CD14-positive monocyte (primary cell): ENCODE results near the gene C19orf38. TPM values are rescaled to one million over a fixed set of nuclear protein-coding genes. Genes with fewer than 3 reads are reported as not detected.

Experiments used
- DNase-seq, 3 donors: peaks; one replicate each; pipeline ENCODE4 v3.0.0-alpha.2; 2011 to 2022
- H2AFZ ChIP-seq: 2 replicates; pipeline ENCODE4 v1.6.0; 2012; ENCODE audit warnings: mild to moderate bottlenecking, low read depth, low read length, inconsistent platforms; ENCODE audit not compliant: insufficient read depth, poor library complexity, severe bottlenecking
- H3K27ac ChIP-seq, 2 donors: 1 replicate in 1 of 2; 2 replicates in 1 of 2; pipeline ENCODE4 v1.5.1; 2012 to 2013; ENCODE audit warnings: low read length in 2 of 2, control low read depth in 1 of 2, inconsistent platforms in 1 of 2, low read depth in 1 of 2, mild to moderate bottlenecking in 1 of 2
- H3K27me3 ChIP-seq, 2 donors: one replicate each; pipeline versions ENCODE4 v1.6.0 to v1.6.1; 2011 to 2013; ENCODE audit warnings: low read length in 2 of 2; ENCODE audit not compliant: control insufficient read depth in 2 of 2, insufficient read depth in 2 of 2
- H3K36me3 ChIP-seq, 2 donors: replicated peaks in 1 of 2; 1 replicate in 1 of 2; 2 replicates in 1 of 2; pipeline versions ENCODE4 v1.5.1 to v1.6.1; 2012 to 2013; ENCODE audit warnings: low read length in 2 of 2, control low read depth in 1 of 2, inconsistent platforms in 1 of 2, mild to moderate bottlenecking in 1 of 2; ENCODE audit not compliant: insufficient read depth in 2 of 2, control insufficient read depth in 1 of 2
- H3K4me1 ChIP-seq, 2 donors: 1 replicate in 1 of 2; 2 replicates in 1 of 2; pipeline versions ENCODE4 v1.5.1 to v1.6.1; 2012 to 2013; ENCODE audit warnings: low read length in 2 of 2, control low read depth in 1 of 2, inconsistent platforms in 1 of 2, mild to moderate bottlenecking in 1 of 2, moderate library complexity in 1 of 2; ENCODE audit not compliant: insufficient read depth in 2 of 2, control insufficient read depth in 1 of 2
- H3K4me2 ChIP-seq: replicated peaks from 2 replicates; pipeline ENCODE3; 2012; ENCODE audit warnings: low read length, moderate library complexity, mild to moderate bottlenecking; ENCODE audit not compliant: poor library complexity, severe bottlenecking; ENCODE audit errors: extremely low read depth
- H3K4me3 ChIP-seq, 3 experiments: fragments of 200-600 bp in 1 of 3; sonication (generic) in 1 of 3; replicated peaks in 1 of 3; 1 replicate in 2 of 3; 2 replicates in 1 of 3; pipeline ENCODE4 v1.5.1; 2011 to 2013; ENCODE audit warnings: low read length in 3 of 3, mild to moderate bottlenecking in 3 of 3, control low read depth in 2 of 3, low read depth in 2 of 3, inconsistent platforms in 1 of 3, moderate library complexity in 1 of 3
- H3K79me2 ChIP-seq: 2 replicates; pipeline ENCODE4 v1.6.0; 2012; ENCODE audit warnings: mild to moderate bottlenecking, control low read depth, inconsistent platforms, low read length, moderate library complexity; ENCODE audit not compliant: insufficient read depth
- H3K9ac ChIP-seq: 2 replicates; pipeline ENCODE4 v1.6.0; 2017; ENCODE audit warnings: low read length, mild to moderate bottlenecking; ENCODE audit not compliant: insufficient read depth, poor library complexity, severe bottlenecking
- H3K9me3 ChIP-seq, 2 donors: replicated peaks in 1 of 2; 1 replicate in 1 of 2; 2 replicates in 1 of 2; pipeline versions ENCODE4 v1.5.1 to v1.6.1; 2012 to 2013; ENCODE audit warnings: low read length in 2 of 2, control low read depth in 1 of 2; ENCODE audit not compliant: control insufficient read depth in 1 of 2, insufficient read depth in 1 of 2
- H4K20me1 ChIP-seq: 2 replicates; pipeline ENCODE4 v1.6.0; 2012; ENCODE audit warnings: mild to moderate bottlenecking, low read length, control low read depth, moderate library complexity; ENCODE audit not compliant: insufficient read depth
- H3K27ac Mint-ChIP-seq, 7 donors: one replicate each; pipeline ENCODE4 v1.8.0; 2020; ENCODE audit warnings: mild to moderate bottlenecking in 7 of 7, mixed read lengths in 7 of 7, moderate library complexity in 6 of 7, inconsistent platforms in 2 of 7
- H3K27me3 Mint-ChIP-seq, 3 donors: one replicate each; pipeline ENCODE4 v1.8.0; 2021 to 2022; ENCODE audit warnings: low read depth in 3 of 3, mild to moderate bottlenecking in 3 of 3, mixed read lengths in 3 of 3, moderate library complexity in 3 of 3, inconsistent platforms in 1 of 3
- H3K36me3 Mint-ChIP-seq, 2 donors: one replicate each; pipeline ENCODE4 v1.8.0; 2020; ENCODE audit warnings: mixed read lengths in 2 of 2, inconsistent platforms in 1 of 2, mild to moderate bottlenecking in 1 of 2
- H3K4me1 Mint-ChIP-seq: one replicate; pipeline ENCODE4 v1.8.0; 2020; ENCODE audit warnings: mild to moderate bottlenecking, mixed read lengths
- H3K4me3 Mint-ChIP-seq, 2 donors: one replicate each; pipeline ENCODE4 v1.8.0; 2020; ENCODE audit warnings: mild to moderate bottlenecking in 2 of 2, mixed read lengths in 2 of 2, moderate library complexity in 1 of 2
- H3K9me3 Mint-ChIP-seq, 7 donors: one replicate each; pipeline ENCODE4 v1.8.0; 2020 to 2022; ENCODE audit warnings: mixed read lengths in 7 of 7, mild to moderate bottlenecking in 6 of 7, moderate library complexity in 6 of 7, inconsistent platforms in 2 of 7
- WGBS: methylation state at CpG from one replicate; pipeline ENCODE4 v1.1.5; 2013; ENCODE audit warnings: missing lambda C conversion rate; ENCODE audit not compliant: insufficient coverage; 5-methylcytosine and 5-hydroxymethylcytosine counted together
- intact Hi-C, 2 donors: fragments of 100-400 bp; cut with micrococcal nuclease; formaldehyde crosslinking; loops; one replicate each; pipeline versions ENCODE4 v1.15.0 to v1.15.1; 2023
- polyA plus RNA-seq, 3 donors: library from polyadenylated mRNA; depleted of rRNA in 1 of 3; unstranded in 2 of 3; stranded (reverse) in 1 of 3; fragments of 300-500 nt in 2 of 3; fragments of >200 nt in 1 of 3; fragmentation: Illumina TruSeq in 2 of 3; gene quantifications; 1 replicate in 2 of 3; 2 replicates in 1 of 3; pipeline ENCODE4 v1.2.3, GENCODE V29; 2012 to 2021
- small RNA-seq: library from RNA; depleted of rRNA; stranded (forward); fragments of <200 nt; gene quantifications from one replicate; pipeline ENCODE3, GENCODE V24; 2012; ENCODE audit warnings: low read depth; ENCODE audit not compliant: insufficient read length
- TF ChIP-seq, protein P1 (sequence below): fragments of 200-600 bp; IDR thresholded peaks from one replicate; pipeline ENCODE4 v1.8.0; 2022; ENCODE audit warnings: antibody characterized with exemption, mild to moderate bottlenecking

Gene C19orf38
- polyA plus RNA-seq, 3 donors, result 134 to 174 (median 149) TPM

GRCh38 chr19:10916602-10917001, 68.4 kb downstream of the C19orf38 start:
- WGBS, result 94% methylated on average over 4 of the region's 6 CpGs
- intact Hi-C loops, result no loop called here
- H3K9ac ChIP-seq, result no peak overlapping the region
- H3K4me2 ChIP-seq, result no peak overlapping the region
- H3K9me3 ChIP-seq, result no peaks in the 10 kb centered on the region
- Mint-ChIP-seq H3K36me3 (peaks cover 42 to 77% of the 10 kb centered on the region in 2 donors), H3K9me3 (peaks cover 0 to 2% (median 0%) of the 10 kb centered on the region in 7 donors), H3K27ac (no peak overlapping the region), H3K27me3 (peaks cover 0 to 3% (median 0%) of the 10 kb centered on the region in 3 donors), H3K4me3 (no peak overlapping the region), H3K4me1 (no peaks in the 10 kb centered on the region)
- no peaks in the 10 kb centered on the region for H3K79me2 ChIP-seq
- TF ChIP-seq, protein P1, sequence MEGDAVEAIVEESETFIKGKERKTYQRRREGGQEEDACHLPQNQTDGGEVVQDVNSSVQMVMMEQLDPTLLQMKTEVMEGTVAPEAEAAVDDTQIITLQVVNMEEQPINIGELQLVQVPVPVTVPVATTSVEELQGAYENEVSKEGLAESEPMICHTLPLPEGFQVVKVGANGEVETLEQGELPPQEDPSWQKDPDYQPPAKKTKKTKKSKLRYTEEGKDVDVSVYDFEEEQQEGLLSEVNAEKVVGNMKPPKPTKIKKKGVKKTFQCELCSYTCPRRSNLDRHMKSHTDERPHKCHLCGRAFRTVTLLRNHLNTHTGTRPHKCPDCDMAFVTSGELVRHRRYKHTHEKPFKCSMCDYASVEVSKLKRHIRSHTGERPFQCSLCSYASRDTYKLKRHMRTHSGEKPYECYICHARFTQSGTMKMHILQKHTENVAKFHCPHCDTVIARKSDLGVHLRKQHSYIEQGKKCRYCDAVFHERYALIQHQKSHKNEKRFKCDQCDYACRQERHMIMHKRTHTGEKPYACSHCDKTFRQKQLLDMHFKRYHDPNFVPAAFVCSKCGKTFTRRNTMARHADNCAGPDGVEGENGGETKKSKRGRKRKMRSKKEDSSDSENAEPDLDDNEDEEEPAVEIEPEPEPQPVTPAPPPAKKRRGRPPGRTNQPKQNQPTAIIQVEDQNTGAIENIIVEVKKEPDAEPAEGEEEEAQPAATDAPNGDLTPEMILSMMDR, result no peak
- H2AFZ ChIP-seq, result no peak overlapping the region
- no peak overlapping the region for H3K4me3 ChIP-seq
- no peaks in the 10 kb centered on the region for H3K4me1 ChIP-seq
- H4K20me1 ChIP-seq, result no peaks in the 10 kb centered on the region
- H3K36me3 ChIP-seq, result peaks cover 53 to 75% of the 10 kb centered on the region in 2 donors
- no peak for DNase-seq
- no peaks in the 10 kb centered on the region for H3K27me3 ChIP-seq
- H3K27ac ChIP-seq, result no peak overlapping the region

DNA sequence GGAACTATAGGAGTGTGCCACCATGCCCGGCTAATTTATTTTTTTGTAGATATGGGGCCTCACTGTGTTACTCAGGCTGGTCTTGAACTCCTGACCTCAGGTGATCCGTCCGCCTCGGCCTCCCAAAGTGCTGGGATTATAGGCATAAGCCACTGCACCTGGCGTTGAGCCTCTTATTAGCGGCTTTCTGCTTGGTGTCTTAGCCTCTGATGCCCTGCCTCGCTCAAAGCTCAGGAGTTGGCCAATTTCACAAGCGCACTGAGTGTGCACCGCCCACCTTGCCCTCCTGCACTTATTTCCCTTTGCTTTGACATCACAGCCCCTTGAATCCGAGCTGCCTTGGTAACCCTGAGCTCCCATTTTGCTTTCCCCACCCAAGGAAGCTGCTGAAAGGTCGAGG, 70.1 kb downstream of the C19orf38 start:
- H3K9ac ChIP-seq, result no peak overlapping the region
- no peak overlapping the region for H2AFZ ChIP-seq
- DNase-seq, result no peak
- no peaks in the 10 kb centered on the region for H3K27me3 Mint-ChIP-seq
- no peaks in the 10 kb centered on the region for H3K4me1 Mint-ChIP-seq
- no peak overlapping the region for H3K4me2 ChIP-seq
- 92% methylated on average over 2 of the region's 11 CpGs for WGBS
- no peaks in the 10 kb centered on the region for H4K20me1 ChIP-seq
- H3K4me3 ChIP-seq, result no peak overlapping the region
- H3K27ac Mint-ChIP-seq, result peak overlapping the region in 2 of 7 donors; percentile 22 to 53
- no peaks in the 10 kb centered on the region for H3K4me1 ChIP-seq
- intact Hi-C loops, result no loop called here
- H3K9me3 ChIP-seq, result no peaks in the 10 kb centered on the region
- TF ChIP-seq, protein P1, result no peak
- H3K4me3 Mint-ChIP-seq, result no peak overlapping the region
- no peaks in the 10 kb centered on the region for H3K79me2 ChIP-seq
- H3K27me3 ChIP-seq, result no peaks in the 10 kb centered on the region
- no peaks in the 10 kb centered on the region for H3K9me3 Mint-ChIP-seq
- no peak overlapping the region for H3K27ac ChIP-seq
- H3K36me3 Mint-ChIP-seq, result peaks cover 42 to 75% of the 10 kb centered on the region in 2 donors
- H3K36me3 ChIP-seq, result peaks cover 53 to 76% of the 10 kb centered on the region in 2 donors

Small RNA genes lying within 50 kb of the gene (small RNA-seq; reads per million reads assigned to genes)
- gene MIR199A1 (not detected), gene MIR6793 (not detected)

Other genes with a start within 250 kb of the C19orf38 start
- 10 to 100 TPM; 43.5 to 95.9 (median 69.4) TPM for gene SLC44A2, start 222.9 kb upstream of the C19orf38 start, polyA plus RNA-seq
- 100 to 1,000 TPM in 1 of 3 donors, 10 to 100 TPM in 2; 34.4 to 189 (median 48.1) TPM for gene ILF3, start 194.1 kb upstream of the C19orf38 start, polyA plus RNA-seq
- 10 to 100 TPM in 2 of 3 donors, 1 to 10 TPM in 1; 9.9 to 29.6 (median 12.3) TPM for gene QTRT1, start 147.0 kb upstream of the C19orf38 start, polyA plus RNA-seq
- 100 to 1,000 TPM in 1 of 3 donors, 10 to 100 TPM in 2; 53.0 to 186 (median 69.5) TPM for gene DNM2, start 130.3 kb upstream of the C19orf38 start, polyA plus RNA-seq
- gene TMED1, start 12.2 kb upstream of the C19orf38 start, polyA plus RNA-seq, result 10 to 100 TPM; 23.2 to 56.7 (median 51.3) TPM
- gene CARM1, start 23.1 kb downstream of the C19orf38 start, polyA plus RNA-seq, result 10 to 100 TPM in 1 of 3 donors, under 1 TPM in 2; 0.17 to 26.3 (median 0.29) TPM
- 10 to 100 TPM; 12.3 to 25.2 (median 15.5) TPM for gene YIPF2, start 80.2 kb downstream of the C19orf38 start, polyA plus RNA-seq
- gene TIMM29, start 80.4 kb downstream of the C19orf38 start, polyA plus RNA-seq, result 10 to 100 TPM in 2 of 3 donors, 1 to 10 TPM in 1; 5.2 to 18.7 (median 14.1) TPM
- gene SMARCA4, start 112.6 kb downstream of the C19orf38 start, polyA plus RNA-seq, result 10 to 100 TPM in 1 of 3 donors, 1 to 10 TPM in 2; 5.1 to 53.3 (median 7.0) TPM
- 10 to 100 TPM; 14.3 to 21.2 (median 19.8) TPM for gene LDLR, start 241.0 kb downstream of the C19orf38 start, polyA plus RNA-seq